Inflammatory macrophage (primary cell): Measurements from ENCODE around the gene ATAT1.

Experiments used
- DNase-seq, 2 donors: peaks; one replicate each; pipeline ENCODE4 v3.0.0-alpha.2; 2020 to 2022

The ATAT1 gene

DNA sequence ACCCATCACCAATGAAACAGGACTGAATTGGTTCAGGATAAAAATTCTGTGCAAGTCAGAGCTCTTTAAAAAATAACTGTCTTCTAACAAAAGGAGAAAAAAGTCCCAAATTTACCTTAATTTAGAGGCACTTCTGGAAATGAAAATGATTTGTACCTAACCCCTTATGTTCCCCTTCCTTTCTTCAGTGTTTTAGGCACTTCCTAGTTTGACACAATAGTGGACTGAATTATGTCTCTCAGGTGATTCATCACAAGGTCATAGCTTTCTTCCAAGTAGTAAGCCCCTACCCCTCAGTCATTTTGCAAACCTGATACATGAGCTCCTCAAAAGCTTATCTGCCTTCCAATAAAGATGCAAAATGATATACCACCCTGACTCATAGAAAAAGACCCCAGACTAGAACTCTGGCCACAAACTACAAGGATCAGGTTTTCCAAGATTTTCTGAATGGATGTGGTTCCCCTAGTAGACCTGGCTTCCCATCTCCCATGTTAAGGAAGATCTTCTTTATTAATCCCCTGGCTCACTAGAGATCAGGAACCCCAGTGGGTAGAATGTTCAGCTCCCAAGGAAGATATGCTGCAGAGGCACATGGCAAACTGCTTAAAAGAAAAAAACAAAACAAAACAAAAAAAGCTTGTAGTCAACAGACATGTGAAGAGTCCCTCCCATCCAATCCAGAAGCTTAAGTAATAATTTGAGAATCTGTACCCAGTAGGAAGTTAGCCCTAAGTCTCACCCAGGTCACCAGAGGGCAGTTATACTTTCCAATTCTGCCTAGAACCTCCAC lies 13.2 kb upstream of the ATAT1 start:
- peak in 1 of 2 donors; percentile 8 for DNase-seq

DNA sequence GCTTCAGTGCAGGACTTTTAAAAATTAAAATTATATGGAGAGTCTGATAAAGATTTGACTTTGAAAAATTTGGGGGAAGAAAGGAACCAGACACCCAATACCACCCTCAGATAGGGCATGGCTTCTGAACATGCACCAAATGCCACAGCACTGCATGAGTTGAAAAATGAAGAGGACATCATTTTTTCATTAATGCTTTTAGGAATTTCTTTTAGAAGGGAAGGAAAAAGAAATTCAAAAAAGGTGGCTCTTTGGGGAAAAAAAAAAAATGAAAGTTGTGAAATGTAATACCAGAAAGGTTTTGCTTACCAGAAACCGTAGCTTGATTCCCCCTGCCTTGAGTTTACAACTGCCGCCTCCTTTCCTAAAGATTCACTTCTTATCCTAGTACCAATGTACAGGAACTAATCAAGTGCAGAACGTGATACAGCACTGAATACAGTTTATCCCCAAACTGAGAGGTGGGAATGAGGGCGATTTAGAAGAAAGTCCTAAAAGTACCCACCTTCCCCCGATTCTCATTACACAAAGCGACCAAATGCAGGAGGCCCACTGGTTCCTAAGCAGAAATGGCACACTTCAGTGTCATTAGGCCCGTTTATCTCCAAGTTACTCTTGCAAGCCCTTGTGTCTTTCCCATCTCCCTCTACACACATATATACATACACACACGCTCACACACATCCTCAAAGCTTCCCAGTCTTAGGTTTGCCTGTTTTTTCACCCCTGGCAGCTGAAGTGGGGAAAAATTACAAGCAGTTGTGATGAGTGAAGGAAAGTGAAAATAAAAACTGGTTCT lies 12.4 kb upstream of the ATAT1 start:
- no peak for DNase-seq

- peak; percentile 95 to 98 for DNase-seq
Measured at GRCh38 chr6:30614843-30615218, 11.8 kb upstream of the ATAT1 start.

DNA sequence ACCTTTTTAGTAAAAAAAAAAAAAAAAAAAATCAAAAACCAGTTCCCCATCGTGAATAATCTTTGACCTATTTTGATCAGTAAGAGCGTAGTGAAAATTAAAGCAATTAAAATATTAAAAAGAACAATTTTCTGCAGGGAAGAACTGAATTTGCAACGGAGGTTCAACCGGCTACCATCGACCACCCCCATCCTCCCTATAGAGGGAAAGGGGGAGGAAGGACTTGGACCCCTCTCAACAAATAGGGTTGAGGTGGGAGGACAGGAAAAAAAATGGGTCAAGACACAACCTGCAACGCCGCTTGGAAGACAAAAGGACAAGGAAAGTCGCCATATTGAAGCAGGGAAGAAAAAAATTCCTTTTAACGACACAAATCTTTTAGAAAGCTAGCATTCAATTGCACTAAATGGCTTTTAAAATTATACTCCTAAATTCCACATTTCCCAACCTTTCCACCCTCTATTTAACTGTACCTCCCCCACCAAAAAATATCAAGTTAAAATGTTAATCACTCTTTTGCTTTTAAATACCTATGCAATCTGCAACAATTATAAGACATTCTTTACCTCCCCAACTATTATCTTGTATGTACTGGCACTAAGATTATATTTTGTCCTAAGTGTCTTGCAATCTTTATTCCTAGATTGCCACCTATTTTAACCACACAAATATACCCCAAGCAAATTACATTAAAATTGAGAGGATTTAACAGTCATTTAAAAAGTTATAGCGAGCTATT lies 11.3 kb upstream of the ATAT1 start:
- DNase-seq, result peak; percentile 61 to 71

- DNase-seq, result peak in 1 of 2 donors; percentile 60
Measured at GRCh38 chr6:30615958-30616810, 10.5 kb upstream of the ATAT1 start.

GRCh38 chr6:30616811-30617564 lies 9.7 kb upstream of the ATAT1 start, which contains the start of gene PPP1R10:
Gene PPP1R10, minus strand, starts transcription at chr6:30617243. Its CDS starts 7,299 bp downstream, at chr6:30609944.
- DNase-seq, result peak; percentile 100

DNA sequence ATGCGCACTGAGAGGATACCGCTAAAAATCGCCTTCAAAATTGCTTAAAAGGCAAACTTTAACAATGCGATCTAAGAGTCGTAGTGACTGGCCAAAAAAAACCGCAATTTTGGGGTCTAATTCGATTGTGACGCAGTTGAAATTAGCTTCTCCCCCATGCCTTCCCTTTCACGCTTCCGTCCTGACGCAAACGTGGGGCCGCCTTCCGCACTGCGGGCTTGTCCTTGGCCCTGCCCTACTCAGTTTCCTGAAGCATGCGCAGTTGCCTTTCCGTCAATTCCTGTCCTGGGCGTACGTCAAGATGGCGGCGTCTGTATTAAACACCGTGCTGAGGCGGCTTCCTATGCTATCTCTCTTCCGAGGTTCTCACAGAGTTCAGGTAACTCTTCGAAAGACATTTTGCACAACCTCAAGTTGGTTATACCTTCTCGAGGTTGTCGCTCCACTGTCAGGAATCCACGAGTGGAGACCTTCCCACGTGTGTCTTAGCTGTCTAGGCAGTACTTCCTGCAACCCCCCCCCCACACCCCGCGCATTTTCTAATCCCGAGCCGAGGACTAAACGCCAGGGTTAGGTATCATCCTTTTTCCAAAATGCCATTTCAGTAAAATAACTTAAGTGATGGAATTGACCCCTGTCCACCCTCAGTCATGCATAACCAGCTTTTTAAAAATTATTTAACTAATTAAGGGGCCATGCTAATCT lies 9.0 kb upstream of the ATAT1 start, which contains the start of gene MRPS18B:
Gene MRPS18B (plus strand): TSS at position 276 of the 705 bp plus-strand sequence. CDS start 26 bp downstream, at position 302.
- peak; percentile 97 to 98 for DNase-seq

DNA sequence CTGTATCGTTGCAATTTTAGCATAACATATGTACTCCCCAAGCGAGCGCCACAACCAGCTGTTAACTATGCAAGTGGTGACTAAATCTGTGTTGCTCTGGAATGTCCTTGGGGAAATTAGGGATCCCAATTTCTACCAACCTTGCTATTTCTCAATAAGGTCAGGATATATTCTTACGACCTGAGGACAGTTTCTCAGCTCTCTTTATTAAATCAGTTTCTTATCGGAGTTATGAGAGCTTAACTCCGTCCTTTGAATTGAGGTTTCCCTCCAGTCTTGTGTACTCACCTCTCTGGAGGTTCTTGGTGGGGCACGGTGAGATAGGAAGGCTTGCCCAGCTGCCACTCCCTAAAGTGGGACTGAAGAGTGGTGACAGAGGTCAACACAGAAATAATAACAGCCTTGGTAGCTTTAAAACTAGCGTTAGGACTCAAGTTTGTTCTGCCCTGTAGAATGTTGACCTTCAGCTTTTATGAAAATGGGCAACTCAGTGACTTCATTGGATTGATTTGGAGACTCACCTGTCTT lies 8.3 kb upstream of the ATAT1 start:
- no peak for DNase-seq

DNA sequence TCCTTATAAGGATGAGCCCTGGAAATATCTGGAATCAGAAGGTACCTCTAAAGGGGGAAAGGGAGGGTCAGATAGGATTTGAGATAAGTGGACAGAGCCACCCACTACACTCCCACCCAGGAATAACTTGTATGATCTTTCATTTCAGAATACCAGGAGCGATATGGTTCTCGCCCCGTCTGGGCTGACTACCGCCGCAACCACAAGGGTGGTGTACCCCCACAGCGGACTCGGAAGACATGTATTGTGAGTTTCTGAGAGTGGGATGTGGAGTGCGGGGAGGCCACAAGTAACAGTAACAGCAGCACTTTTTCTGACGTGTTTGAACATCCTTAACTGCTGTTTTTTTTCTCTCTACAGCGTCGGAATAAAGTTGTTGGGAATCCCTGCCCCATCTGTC lies 7.1 kb upstream of the ATAT1 start:
- DNase-seq, result no peak

DNA sequence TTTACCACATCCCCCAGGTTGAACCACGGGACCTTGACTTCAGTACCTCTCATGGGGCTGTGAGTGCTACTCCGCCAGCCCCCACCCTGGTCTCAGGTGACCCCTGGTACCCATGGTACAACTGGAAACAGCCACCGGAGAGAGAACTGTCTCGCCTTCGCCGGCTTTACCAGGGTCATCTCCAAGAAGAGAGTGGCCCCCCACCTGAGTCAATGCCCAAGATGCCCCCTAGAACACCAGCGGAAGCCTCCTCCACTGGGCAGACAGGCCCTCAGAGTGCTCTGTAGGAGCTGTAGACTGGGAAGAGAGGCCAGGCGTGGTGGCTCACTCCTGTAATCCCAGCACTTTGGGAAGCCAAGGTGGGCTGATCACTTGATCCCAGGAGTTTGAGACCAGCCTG lies 1.2 kb upstream of the ATAT1 start:
- no peak for DNase-seq

GRCh38 chr6:30635834-30636233 lies 9.2 kb downstream of the ATAT1 start:
- DNase-seq, result no peak

- no peak for DNase-seq
Measured at GRCh38 chr6:30640481-30640880, 13.8 kb downstream of the ATAT1 start.

GRCh38 chr6:30641048-30641447 lies 14.4 kb downstream of the ATAT1 start:
- no peak for DNase-seq

- DNase-seq, result peak in 1 of 2 donors; percentile 11
Measured at GRCh38 chr6:30643656-30644055, 17.0 kb downstream of the ATAT1 start.

DNA sequence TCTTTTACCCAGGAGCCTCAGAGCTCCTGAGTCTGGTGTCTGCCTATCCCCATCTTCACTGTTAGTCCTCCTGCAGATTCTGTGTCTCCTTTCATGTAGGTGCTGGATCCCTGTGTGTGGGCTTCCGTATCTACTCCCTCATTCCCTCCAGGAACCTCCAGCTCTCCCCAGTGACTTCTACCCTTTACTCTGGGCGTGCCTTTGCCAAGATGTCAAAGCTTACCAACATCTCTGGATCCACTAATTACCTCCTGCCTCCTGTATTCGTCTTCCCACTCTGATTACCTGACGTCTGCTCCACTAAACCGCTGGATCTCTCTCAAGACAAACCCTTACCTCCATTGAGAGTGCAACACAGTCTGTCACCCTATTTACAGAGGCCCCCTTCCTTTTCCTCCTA lies 18.1 kb downstream of the ATAT1 start:
- no peak for DNase-seq

- DNase-seq, result no peak
Measured at GRCh38 chr6:30645989-30646388, 19.3 kb downstream of the ATAT1 start.

GRCh38 chr6:30646450-30647241 lies 20.0 kb downstream of the ATAT1 start, which contains the start of gene C6orf136:
Gene C6orf136, plus strand, starts transcription at chr6:30647133. Its CDS starts 99 bp downstream, at chr6:30647232.
- DNase-seq, result peak; percentile 89 to 94

DNA sequence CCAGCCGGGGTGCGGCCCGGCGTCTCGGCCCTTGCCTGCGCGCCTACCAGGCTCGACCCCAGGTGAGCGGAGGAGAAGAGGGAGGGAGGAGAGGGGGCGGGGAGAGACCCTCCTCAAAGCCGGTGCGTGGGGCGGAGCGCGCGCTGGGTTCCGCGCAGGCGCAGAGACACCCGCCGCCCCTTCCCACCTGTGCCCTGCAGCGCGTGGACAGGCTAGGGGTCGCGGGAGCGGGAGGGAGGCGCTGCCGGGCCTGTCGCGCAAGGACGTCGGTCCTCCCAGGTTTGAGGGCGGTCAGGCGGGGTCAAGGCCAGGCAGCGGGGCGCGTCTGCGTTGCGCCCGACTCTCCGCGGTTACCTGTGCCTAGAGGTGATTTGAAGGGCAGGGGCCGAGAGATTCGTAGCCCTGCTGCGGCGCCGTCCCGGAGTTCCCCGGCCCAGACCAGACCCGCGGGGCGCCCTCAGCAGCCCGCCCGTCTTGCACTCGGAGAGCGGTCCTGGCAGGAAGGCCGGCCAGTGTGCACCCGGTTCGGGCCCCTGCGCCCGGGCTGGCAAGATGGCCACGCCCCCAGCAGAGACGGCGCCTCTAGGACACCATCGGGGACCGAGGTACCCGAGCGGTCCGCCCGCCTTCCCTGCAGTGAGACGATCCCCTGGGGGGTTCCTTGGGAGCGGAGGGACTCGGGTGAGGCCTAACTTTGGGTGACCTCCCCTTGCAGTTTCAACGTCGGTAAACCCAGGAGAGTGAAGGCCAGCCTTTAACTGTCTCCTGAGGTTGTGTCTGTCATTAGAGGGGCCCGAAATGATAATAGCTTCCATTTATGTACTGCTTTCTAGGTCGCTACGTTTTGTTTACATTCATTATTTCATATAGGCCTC lies 20.8 kb downstream of the ATAT1 start:
- peak; percentile 68 to 78 for DNase-seq
